Renal cortex interstitium (tissue), 11 donors: ENCODE data around the gene MAD1L1. TPM values are rescaled to one million over a fixed set of nuclear protein-coding genes. Genes with fewer than 3 reads are reported as not detected.
"Not testable (repeated sequence)": the region's sequence is repeated elsewhere in the genome, so short reads cannot be mapped to it uniquely, and the experiment has no call there.

Experiments used
- DNase-seq, 11 donors: peaks; one replicate each; pipeline ENCODE4 v3.0.0-alpha.2; 2013; ENCODE audit warnings: low read depth in 9 of 11, low spot score in 4 of 11; ENCODE audit errors: extremely low read depth in 1 of 11
- polyA plus RNA-seq, 3 donors: library from polyadenylated mRNA; unstranded; fragments of 120-200 nt; gene quantifications; one replicate each; pipeline ENCODE4 v1.2.1, GENCODE V29; 2013; ENCODE audit not compliant: insufficient read length in 3 of 3

MAD1L1 gene
- polyA plus RNA-seq, 3 donors: 22.6 to 28.2 (median 26.3) TPM

DNA sequence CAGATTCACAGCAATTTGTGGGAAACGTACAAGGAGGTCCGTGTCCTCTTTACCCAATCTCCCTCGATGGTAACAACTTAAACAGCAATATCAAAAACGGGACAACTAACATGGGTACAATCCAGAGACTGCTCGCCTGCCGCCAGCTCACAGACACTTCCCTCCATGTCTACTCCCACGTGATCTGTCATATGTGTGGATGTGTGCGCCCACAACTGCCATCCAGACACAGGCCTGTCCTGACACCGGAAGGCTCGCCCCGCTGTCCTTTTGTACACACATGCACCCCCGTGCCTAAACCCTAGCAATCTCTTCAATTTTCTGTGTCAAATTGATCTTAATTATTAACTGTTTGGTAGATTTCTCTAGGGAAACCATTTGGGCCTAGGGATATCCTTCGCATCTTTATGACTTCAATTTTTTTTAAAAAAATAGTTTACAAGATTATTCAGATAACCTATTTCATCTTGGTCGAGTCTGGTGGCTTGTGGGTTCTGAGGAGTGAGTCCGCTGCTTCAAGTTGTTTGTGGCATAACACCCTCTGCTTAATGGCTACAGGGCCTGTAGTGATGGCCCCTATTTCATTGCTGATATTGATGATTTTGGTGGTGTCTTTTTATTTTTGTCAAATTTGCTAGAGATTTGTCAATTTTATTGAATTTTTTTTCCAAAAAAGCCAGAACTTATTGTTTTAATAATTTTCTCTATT is 260.6 kb downstream of the MAD1L1 start:
- no peak for DNase-seq

GRCh38 chr7:1970895-1971294 is 261.9 kb downstream of the MAD1L1 start:
- DNase-seq: no peak

DNA sequence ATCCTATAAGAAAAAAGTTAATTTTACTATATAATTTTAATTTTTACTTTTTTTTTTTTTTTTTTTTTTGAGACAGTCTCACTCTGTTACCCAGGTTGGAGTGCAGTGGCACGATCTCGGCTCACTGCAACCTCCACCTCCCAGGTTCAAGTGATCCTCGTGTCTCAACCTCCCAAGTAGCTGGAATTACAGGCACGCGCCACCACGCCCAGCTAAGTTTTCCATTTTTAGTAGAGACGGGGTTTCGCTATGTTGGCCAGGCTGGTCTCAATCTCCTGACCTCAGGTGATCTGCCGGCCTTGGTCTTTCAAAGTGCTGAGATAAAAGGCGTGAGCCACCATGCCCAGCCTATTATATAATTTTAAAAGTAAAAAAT is 262.5 kb downstream of the MAD1L1 start:
- DNase-seq: not testable (repeated sequence)

GRCh38 chr7:1969459-1970284 is 263.1 kb downstream of the MAD1L1 start:
- no peak for DNase-seq

DNA sequence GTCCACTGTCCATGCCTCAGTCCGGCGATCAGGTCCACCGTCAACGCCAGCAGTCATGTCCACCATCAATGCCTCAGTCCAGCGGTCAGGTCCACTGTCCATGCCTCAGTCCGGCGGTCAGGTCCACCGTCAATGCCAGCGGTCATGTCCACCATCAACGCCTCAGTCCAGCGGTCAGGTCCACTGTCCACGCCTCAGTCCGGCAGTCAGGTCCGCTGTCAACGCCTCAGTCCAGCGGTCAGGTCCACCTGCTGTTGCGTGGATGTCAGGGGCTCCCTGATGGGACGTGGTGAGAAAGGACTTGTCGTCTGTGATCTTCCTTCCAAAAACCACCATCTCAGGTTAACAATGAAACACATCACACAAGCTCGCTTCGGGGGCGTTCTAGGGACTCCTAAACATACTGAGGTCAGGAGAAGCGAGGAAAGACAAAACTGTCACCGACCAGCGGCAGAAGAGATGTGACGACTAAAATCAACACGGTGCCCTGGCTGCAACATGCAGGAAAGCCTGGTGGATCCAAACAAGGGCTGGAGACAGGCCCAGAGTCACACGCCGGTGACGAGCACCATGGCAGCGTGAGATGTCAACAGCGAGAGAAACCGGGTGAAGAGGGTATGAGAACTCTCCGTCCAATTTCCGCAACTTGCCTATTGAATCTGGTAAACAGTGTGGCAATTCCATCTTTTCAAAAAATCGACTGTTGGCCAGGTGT is 264.2 kb downstream of the MAD1L1 start:
- no peak for DNase-seq

DNA sequence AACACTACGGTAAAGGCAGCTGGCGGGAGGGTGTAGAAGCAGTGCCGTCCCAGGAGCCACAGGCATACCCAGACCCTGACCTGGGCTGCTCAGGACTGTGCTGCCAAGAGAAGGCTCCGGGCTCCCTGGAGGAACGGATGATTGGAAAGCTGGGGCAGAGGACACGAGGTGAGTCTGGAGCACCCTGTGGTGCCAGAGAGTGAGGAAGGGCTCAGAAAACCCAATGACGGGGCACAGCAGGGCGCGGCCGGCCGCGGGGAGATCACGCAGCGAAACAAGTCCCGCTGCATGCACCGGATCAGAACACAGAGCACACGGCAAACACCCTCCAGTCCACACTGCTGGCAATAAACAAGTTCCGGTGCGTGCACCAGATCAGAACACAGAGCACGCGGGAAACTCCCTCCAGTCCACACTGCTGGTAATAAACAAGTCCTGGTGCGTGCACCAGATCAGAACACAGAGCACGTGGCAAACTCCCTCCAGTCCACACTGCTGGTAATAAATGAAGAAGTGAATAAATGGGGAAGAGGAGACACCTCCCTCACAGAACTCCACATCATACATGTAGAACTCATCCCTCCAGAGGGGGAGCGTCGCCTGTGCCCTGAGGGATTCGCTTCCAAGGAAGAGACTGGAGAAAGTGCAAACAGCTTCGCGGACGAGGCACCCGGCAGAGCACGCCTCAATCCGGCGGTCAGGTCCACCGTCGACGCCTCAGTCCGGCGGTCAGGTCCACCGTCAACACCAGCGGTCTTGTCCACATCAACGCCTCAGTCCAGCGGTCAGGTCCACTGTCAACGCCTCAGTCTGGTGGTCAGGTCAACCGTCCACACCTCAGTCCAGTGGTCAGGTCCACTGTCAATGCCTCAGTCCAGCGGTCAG is 265.0 kb downstream of the MAD1L1 start:
- DNase-seq: no peak

- no peak for DNase-seq
Observed at GRCh38 chr7:1966631-1967200, 266.0 kb downstream of the MAD1L1 start.

DNA sequence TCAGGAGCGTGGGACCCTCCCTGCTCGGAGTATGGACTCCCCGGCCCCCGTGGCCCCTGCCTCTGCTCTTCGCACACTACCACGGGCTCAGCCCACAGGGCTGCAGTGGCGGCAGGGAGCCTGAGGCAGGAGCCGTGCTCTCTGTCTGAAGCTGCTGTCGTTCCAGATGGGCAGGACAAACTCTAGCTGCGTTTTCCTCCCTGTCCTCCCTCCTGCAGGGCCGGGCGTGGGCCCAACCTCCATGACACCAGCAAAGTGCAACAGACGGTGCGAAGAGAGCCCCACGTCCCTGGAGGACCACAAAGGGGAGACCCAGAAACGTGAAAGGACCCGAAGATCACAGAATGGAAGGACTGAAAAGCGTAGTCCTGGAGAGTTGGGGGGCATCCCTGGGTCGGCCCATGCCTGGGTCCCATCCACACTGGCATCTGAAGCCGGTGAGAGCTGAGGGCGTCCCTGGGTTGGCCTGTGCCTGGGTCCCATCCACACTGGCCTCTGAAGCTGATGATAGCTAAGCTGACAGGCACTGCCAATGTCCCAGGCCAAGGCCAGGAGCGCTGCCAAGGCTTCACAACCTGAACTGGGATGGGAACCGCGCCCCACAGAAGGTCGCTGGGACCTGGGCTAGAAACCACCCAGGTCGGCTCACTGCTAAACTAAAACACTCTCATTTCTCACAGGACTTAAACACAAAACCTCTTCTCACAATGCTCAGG is 267.0 kb downstream of the MAD1L1 start:
- DNase-seq: no peak

DNA sequence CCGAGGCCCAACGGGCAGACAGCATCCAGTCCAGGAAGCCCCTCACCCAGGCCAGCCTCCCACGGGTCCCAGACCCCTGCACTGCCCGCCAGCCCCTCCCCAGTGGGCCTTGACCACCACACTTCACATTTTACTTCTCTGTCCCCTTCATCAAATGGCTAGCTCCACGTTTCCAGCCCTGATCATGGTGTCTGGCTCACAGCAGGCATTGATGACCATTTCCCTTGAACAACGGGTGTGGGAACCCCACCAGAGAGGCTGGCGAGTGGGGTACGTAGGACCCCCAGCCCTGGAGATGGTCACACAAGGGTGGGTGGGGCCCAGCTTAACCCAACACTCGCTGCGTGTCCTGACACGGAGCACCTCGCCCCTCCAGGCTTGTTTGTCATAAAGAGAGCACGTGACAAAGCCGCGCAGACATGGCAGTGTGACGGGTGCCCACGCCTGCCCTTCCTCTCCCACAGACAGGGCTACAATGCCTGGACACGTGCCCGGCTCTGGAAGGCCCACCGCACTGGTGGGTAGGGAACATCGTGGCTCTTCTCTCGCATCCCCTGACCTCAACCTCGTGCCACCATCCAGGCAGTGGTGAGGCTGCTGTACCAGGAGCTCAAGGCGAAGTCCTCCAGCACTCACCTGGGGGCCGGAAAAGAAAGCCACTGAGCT is 267.7 kb downstream of the MAD1L1 start:
- no peak for DNase-seq

DNA sequence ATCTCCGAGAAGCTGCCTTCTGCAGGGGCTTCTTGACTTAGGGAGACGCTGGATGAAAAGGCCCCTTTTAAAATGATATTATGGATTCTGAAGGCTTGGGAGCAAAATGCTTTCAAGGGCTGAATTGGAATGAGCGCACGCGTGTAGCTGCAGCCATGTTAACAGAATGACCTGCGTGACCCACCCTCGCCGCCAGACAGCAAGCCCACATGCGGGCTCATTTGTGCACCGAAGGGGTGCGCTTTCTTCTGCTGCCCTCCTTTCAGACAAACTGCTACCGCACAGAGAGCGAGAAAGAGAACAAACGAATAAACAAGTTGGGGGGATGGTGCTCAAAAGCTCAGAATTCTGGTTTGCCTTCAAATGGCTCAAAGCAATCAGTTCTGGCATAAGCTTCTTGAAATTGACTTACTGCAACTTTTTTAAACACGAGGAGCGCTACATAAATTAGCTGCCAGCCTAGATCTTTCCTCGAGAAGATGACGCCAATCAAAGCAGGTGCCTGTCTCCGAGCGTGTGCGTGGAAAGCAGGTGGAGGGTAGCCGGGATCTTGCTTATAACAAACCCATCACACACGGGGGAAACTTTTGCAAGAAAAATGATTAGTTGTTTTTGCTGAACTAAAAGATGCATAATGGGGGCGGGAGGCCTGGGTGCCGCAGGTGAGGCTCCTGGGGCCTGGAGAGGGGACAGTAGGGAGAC is 268.4 kb downstream of the MAD1L1 start:
- DNase-seq: no peak

DNA sequence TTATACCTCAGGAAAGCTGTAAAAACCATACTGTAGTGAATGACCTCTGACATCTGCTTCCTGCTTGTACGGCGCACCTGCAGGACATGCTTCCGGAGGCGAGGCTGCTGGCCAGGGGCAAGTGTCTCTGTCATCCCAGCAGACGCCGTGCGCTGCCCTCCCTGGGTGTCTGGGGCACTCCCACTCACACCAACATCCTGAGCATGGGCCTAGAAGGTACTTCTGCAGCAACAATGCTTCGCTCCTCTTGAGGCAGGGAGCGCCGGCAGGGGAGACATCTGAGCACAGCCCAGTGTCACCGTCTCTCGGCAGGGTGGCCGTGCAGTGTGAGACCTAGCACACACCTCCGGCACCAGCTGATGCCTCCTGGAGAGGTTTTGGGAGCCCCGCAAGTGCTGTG is 269.2 kb downstream of the MAD1L1 start:
- DNase-seq: no peak

DNA sequence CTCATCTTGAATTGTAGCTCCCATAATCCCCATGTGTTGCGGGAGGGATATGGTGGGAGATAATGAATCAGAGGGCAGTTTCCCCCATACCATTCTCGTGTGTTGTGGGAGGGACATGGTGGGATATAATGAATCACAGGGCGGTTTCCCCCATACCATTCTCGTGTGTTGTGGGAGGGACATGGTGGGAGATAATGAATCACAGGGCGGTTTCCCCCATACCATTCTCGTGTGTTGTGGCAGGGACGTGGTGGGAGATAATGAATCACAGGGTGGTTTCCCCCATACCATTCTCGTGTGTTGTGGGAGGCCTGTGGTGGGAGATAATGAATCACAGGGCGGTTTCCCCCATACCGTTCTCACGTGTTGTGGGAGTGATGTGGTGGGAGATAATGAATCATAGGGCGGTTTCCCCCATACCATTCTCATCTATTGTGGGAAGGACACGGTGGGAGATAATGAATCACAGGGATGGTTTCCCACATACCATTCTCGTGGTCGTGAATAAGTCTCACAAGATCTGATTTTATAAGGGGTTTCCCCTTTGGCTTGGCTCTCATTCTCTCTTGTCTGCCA is 271.0 kb downstream of the MAD1L1 start:
- no peak for DNase-seq

DNA sequence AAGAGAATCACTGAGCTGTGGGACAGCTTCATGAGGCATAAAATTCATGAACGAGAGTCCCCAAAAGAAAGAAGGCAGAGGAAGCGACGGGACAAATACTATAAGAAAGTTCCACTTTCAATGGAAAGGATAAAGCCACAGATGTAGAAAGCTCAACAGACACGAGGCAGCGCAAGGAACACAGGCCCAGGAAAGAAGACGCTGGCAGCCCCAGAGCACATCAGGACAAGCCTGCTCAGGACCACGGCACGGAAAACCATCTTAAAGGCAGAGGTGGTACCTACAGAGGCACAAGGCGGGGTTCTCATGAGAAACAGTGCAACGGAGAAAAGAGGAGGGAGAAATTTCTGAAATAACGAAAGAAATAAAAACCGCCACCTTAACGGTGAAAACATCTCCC is 273.4 kb downstream of the MAD1L1 start:
- no peak for DNase-seq

- no peak for DNase-seq
Observed at GRCh38 chr7:1957471-1958225, 275.1 kb downstream of the MAD1L1 start.

DNA sequence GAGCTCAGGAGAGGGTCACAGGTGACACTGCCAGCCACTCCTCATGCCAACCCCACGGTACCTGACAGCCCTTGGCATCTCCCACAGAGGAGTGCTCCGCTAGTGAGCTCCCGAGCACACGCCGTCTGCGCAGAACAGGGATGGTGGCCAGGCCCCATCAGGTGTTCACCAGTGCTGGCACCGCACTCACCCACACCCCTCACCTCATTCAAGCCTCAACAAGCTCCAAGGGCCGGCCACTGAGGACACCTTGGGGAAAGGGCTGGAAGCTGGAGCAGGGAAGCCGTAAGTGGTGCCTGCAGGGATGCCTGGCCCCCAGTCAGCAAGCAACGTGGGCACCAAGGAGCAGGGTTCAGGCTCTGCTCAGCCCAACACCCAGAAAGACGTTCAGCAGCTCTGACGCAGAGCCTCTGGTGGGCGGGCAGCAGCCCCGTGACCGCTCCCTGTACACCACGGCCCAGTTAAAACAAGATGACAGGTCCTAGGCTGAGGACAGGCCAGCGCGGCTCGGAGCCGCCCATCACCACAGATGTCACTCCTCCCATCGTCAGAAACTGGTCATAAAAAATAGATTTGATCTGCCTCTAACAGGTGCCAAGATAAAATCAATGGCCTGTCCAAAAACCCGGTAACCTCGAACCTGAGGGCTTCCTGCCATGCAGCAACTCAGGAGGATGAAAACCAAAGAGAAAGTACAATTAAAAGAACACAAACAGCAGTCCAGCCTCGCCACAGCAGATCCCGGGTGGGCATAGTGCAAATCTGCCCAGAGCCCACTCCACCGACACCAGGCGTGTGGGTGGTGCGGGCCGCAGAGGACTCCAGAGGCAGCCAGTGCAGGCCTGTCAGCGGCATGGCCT is 275.9 kb downstream of the MAD1L1 start:
- no peak for DNase-seq
